Right lobe of liver (tissue), 4 donors: ENCODE data around the gene ORC4.

Source experiments
- CTCF ChIP-seq, 4 donors: fragments of 200-600 bp in 3 of 4; fragments of 450-650 bp in 1 of 4; IDR thresholded peaks; one replicate each; pipeline versions ENCODE4 v1.5.1 to v1.8.0; 2016 to 2022; ENCODE audit warnings: antibody characterized with exemption in 4 of 4, mild to moderate bottlenecking in 2 of 4
- POLR2A ChIP-seq: fragments of 450-650 bp; IDR thresholded peaks from one replicate; pipeline ENCODE4 v1.6.1; 2017; ENCODE audit warnings: antibody characterized with exemption, mild to moderate bottlenecking
- donor health status: DM: no; HTN: no; CAD: no.
- donor health status: DM: no; HTN: no; CAD: no.
- donor health status: DM: no; HTN: yes; CAD: no.

GRCh38 chr2:148032215-148032614 is 11.7 kb upstream of the ORC4 start:
- TF ChIP-seq POLR2A (no peak), CTCF (IDR thresholded peaks at IDR 0.05) (no peak)
